GM18868 (cell line): ENCODE data around the gene ACSL4.
"Not testable (repeated sequence)": the region's sequence is repeated elsewhere in the genome, so short reads cannot be mapped to it uniquely, and the experiment has no call there.

Experiments used
- ATAC-seq: cut with Tn5 transposase; IDR thresholded peaks from one replicate; pipeline ENCODE4 v1.9.1; 2021; ENCODE audit warnings: mild to moderate bottlenecking, moderate library complexity; ENCODE audit not compliant: unreplicated experiment

ACSL4 gene

GRCh38 chrX:109732807-109733612 is at the start of gene ACSL4:
ACSL4 (minus strand) TSS chrX:109733257; CDS start chrX:109683363, 49,894 bp downstream.
- peak; percentile 88 for ATAC-seq

- ATAC-seq = no peak
Observed at GRCh38 chrX:109777749-109778148, 44.7 kb upstream of the ACSL4 start.

GRCh38 chrX:109776986-109777385 is 43.9 kb upstream of the ACSL4 start:
- ATAC-seq = no peak

GRCh38 chrX:109776432-109776831 is 43.4 kb upstream of the ACSL4 start:
- no peak for ATAC-seq

GRCh38 chrX:109775386-109775785 is 42.3 kb upstream of the ACSL4 start:
- no peak for ATAC-seq

- peak; percentile 100 for ATAC-seq
Observed at GRCh38 chrX:109774706-109775105, 41.6 kb upstream of the ACSL4 start.

- no peak for ATAC-seq
Observed at GRCh38 chrX:109774136-109774535, 41.1 kb upstream of the ACSL4 start.

GRCh38 chrX:109773374-109773773 is 40.3 kb upstream of the ACSL4 start:
- no peak for ATAC-seq

GRCh38 chrX:109770780-109771179 is 37.7 kb upstream of the ACSL4 start:
- ATAC-seq = no peak

GRCh38 chrX:109760922-109761250 is 27.8 kb upstream of the ACSL4 start:
- ATAC-seq = no peak

- ATAC-seq = no peak
Observed at GRCh38 chrX:109760209-109760921, 27.3 kb upstream of the ACSL4 start.

GRCh38 chrX:109753256-109753655 is 20.2 kb upstream of the ACSL4 start:
- ATAC-seq = no peak

- ATAC-seq = no peak
Observed at GRCh38 chrX:109751698-109752097, 18.6 kb upstream of the ACSL4 start.

- ATAC-seq = no peak
Observed at GRCh38 chrX:109749207-109749606, 16.1 kb upstream of the ACSL4 start.

- ATAC-seq = no peak
Observed at GRCh38 chrX:109747681-109748080, 14.6 kb upstream of the ACSL4 start.

GRCh38 chrX:109742722-109743121 is 9.7 kb upstream of the ACSL4 start:
- ATAC-seq = no peak

GRCh38 chrX:109740896-109741295 is 7.8 kb upstream of the ACSL4 start:
- not testable (repeated sequence) for ATAC-seq

- ATAC-seq = no peak
Observed at GRCh38 chrX:109740433-109740809, 7.4 kb upstream of the ACSL4 start.

GRCh38 chrX:109739625-109740432 is 6.8 kb upstream of the ACSL4 start:
- no peak for ATAC-seq

GRCh38 chrX:109735202-109735744 is 2.2 kb upstream of the ACSL4 start:
- no peak for ATAC-seq

- no peak for ATAC-seq
Observed at GRCh38 chrX:109733613-109734083, 591 bp upstream of the ACSL4 start.
